PC-3 (cell line): ENCODE data around the gene MAPKAPK3.

Experiments used
- EZH2 ChIP-seq: fragments of 300-600 bp; sonication (generic); IDR thresholded peaks from one replicate; pipeline ENCODE4 v1.6.1; 2017; ENCODE audit warnings: antibody characterized with exemption, mild to moderate bottlenecking, low read length; ENCODE audit not compliant: unreplicated experiment
- TF ChIP-seq, protein P1 (sequence below): fragments of 300-600 bp; sonication (generic); conservative IDR thresholded peaks from 2 replicates; pipeline ENCODE4 v1.5.1; 2017; ENCODE audit warnings: antibody characterized with exemption, low read depth, mild to moderate bottlenecking, low read length

DNA sequence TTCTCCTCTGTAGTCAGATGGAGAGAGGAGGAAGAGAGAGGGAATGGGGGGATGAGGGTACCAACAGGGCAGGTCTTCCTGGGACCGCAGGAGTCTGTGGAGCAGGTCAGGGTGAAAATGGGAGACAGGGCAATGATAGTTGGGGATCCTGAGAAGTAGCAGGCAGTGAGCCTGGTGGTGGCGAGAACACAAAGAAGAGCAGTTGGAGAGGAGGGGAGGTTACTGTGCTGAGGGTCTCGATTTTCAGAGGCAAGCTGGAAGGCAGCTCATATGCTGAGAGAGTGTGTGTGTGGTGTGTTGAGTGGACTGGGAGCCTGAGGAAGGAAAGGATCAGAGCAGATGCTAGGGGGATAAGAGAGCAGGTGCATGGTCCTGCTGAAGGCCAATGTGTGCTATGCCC, 55.7 kb downstream of the MAPKAPK3 start:
- TF ChIP-seq, protein P1, sequence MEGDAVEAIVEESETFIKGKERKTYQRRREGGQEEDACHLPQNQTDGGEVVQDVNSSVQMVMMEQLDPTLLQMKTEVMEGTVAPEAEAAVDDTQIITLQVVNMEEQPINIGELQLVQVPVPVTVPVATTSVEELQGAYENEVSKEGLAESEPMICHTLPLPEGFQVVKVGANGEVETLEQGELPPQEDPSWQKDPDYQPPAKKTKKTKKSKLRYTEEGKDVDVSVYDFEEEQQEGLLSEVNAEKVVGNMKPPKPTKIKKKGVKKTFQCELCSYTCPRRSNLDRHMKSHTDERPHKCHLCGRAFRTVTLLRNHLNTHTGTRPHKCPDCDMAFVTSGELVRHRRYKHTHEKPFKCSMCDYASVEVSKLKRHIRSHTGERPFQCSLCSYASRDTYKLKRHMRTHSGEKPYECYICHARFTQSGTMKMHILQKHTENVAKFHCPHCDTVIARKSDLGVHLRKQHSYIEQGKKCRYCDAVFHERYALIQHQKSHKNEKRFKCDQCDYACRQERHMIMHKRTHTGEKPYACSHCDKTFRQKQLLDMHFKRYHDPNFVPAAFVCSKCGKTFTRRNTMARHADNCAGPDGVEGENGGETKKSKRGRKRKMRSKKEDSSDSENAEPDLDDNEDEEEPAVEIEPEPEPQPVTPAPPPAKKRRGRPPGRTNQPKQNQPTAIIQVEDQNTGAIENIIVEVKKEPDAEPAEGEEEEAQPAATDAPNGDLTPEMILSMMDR = no peak
- no peak for TF ChIP-seq EZH2
